ENCODE measurements around the gene RAMP1.

Gene RAMP1

DNA sequence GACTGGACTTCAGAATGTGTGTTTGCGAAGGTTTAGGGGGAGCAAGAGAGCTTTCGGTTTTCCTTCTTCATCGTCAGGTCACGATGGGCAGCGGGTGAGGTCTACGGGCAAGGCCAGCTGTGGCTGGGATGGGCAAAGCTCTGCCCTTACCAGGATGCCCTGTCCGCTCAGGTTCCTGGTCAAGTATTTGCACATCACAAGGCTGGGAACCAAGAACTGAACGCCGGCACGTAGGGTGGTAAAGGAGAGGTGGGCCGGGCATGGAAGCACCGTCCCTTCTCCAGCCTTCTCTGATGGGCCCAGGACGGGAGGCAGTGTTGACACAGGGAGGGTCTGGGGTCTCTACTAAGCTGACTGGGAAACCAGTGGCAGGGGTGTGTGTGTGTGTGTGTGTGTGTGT, 56.9 kb downstream of the RAMP1 start:
- TF ChIP-seq, protein P1, sequence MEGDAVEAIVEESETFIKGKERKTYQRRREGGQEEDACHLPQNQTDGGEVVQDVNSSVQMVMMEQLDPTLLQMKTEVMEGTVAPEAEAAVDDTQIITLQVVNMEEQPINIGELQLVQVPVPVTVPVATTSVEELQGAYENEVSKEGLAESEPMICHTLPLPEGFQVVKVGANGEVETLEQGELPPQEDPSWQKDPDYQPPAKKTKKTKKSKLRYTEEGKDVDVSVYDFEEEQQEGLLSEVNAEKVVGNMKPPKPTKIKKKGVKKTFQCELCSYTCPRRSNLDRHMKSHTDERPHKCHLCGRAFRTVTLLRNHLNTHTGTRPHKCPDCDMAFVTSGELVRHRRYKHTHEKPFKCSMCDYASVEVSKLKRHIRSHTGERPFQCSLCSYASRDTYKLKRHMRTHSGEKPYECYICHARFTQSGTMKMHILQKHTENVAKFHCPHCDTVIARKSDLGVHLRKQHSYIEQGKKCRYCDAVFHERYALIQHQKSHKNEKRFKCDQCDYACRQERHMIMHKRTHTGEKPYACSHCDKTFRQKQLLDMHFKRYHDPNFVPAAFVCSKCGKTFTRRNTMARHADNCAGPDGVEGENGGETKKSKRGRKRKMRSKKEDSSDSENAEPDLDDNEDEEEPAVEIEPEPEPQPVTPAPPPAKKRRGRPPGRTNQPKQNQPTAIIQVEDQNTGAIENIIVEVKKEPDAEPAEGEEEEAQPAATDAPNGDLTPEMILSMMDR (IDR thresholded peaks at IDR 0.05; ENCODE audit: low read depth, low read length), result no peak
- Histone ChIP-seq H3K27ac (no peak overlapping the region), H3K4me3 (ENCODE audit: low read depth, low read length) (no peak overlapping the region), H3K36me3 (no peaks in the 10 kb centered on the region), H3K9me3 (ENCODE audit: severe bottlenecking) (no peaks in the 10 kb centered on the region), H3K27me3 (ENCODE audit: insufficient read depth, low read depth, severe bottlenecking) (no peaks in the 10 kb centered on the region)
- DNase-seq, result no peak

DNA sequence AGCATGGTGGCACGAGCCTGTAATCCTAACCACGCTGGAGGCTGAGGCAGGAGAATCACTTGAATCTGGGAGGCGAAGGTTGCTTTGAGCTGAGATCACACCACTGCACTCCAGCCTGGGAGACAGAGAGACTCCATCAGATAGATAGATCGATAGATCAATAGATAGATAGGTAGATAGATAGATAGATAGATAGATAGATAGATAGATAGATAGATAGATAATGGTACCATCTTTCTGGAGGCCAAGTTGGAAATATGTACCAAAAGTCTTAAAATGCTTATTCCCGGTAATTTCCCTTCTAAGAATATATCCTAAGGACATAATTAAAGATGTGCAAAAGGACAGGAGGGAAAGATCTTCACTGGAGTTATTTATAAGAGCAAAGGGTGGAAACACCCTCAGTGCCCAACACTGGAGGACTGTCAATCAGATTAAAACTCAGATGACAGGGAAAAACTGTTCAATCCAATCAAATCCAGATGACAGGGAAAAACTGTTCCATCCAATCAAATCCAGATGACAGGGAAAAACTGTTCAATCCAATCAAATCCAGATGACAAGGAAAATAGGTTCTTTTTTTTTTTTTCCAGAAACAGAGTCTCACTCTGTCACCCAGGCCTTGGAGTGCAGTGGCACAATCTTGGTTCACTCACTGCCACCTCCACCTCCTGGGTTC, 58.4 kb downstream of the RAMP1 start:
- Histone ChIP-seq H3K4me3 (ENCODE audit: low read depth, low read length) (no peak overlapping the region), H3K36me3 (no peaks in the 10 kb centered on the region), H3K27me3 (ENCODE audit: insufficient read depth, low read depth, severe bottlenecking) (no peaks in the 10 kb centered on the region), H3K27ac (no peak overlapping the region), H3K9me3 (ENCODE audit: severe bottlenecking) (no peaks in the 10 kb centered on the region)
- TF ChIP-seq, protein P1 (IDR thresholded peaks at IDR 0.05; ENCODE audit: low read depth, low read length), result no peak
- no peak for DNase-seq

DNA sequence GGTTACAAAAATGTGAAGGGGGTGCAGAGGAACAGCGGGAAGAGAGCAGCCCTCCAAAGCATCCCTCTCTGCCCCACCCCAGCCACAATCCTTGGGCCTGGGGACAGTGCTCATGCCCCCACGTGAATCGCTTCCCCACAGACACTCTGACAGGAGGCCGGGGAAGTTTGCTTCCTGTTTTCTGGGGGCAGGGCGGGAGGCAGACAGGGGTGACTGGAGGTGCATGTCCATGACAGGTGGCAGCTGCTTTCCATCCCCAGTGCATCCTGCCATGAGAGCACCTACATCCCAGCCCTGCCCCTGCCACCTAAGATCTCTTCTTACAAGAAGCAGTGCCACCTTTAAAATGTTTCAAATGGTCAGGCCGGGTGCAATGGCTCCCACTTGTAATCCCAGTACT, 60.2 kb downstream of the RAMP1 start:
- Histone ChIP-seq H3K27me3 (ENCODE audit: insufficient read depth, low read depth, severe bottlenecking) (no peaks in the 10 kb centered on the region), H3K36me3 (no peaks in the 10 kb centered on the region), H3K27ac (no peak overlapping the region), H3K4me3 (ENCODE audit: low read depth, low read length) (no peak overlapping the region), H3K9me3 (ENCODE audit: severe bottlenecking) (no peaks in the 10 kb centered on the region)
- DNase-seq, result no peak
- TF ChIP-seq, protein P1 (IDR thresholded peaks at IDR 0.05; ENCODE audit: low read depth, low read length), result no peak

DNA sequence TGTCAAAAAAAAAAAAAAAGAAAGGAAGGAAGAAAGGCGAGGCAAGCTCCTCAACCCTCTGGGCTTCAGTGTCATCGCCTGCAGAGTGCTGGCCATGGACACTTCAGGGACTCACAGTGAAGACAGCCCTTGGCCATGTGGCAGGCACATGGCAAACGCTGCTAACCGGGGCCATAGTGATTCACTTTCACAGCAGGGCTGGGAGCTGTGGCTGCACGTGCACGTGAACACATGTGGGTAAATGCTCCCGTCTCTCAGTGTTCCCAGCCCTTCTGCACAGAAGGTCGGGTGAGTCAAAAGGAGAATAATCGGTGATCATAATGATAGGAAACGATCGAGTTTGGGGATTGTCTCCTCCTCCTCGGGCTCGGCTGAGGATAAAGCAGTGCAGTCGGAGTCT, 61.2 kb downstream of the RAMP1 start:
- no peaks in the 10 kb centered on the region for H3K36me3 ChIP-seq
- no peak overlapping the region for H3K4me3 ChIP-seq (ENCODE audit: low read depth, low read length)
- H3K9me3 ChIP-seq (ENCODE audit: severe bottlenecking), result no peaks in the 10 kb centered on the region
- no peak for DNase-seq
- no peak overlapping the region for H3K27ac ChIP-seq
- TF ChIP-seq, protein P1 (IDR thresholded peaks at IDR 0.05; ENCODE audit: low read depth, low read length), result no peak
- H3K27me3 ChIP-seq (ENCODE audit: insufficient read depth, low read depth, severe bottlenecking), result no peaks in the 10 kb centered on the region

DNA sequence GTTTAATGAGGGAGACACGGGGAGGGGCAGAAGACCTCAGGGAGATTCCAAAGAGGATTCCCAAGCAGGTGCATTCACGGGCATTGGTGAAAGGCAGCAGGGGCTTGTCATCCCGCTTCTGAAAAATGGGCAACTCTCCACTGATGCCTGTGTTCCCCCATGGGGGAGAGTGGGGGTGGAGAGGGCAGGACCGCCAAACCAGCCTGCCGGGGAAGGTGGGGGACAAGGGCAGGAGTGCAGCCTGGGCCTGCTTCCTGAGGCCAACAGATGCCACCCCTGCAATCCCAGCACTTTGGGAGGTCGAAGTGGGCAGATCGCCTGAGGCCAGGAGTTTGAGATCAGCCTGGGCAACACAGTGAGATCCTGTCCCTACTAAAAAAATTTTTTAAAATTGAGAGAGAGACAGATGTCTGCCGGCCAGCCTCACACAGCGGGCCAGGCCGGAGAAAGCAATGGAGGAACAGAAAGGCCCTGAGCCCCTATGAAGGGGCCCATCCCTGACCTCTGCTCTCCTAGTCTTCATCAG, 62.6 kb downstream of the RAMP1 start:
- TF ChIP-seq, protein P1 (IDR thresholded peaks at IDR 0.05; ENCODE audit: low read depth, low read length), result no peak
- Histone ChIP-seq H3K27me3 (ENCODE audit: insufficient read depth, low read depth, severe bottlenecking) (no peaks in the 10 kb centered on the region), H3K4me3 (ENCODE audit: low read depth, low read length) (no peak overlapping the region), H3K36me3 (no peaks in the 10 kb centered on the region), H3K9me3 (ENCODE audit: severe bottlenecking) (no peaks in the 10 kb centered on the region), H3K27ac (no peak overlapping the region)
- DNase-seq, result no peak
